NOMO-1 treated with DMSO at 0.1 percent for 48 hours (cell line): ENCODE measurements around the gene CAMK1D.

ENCODE experiments used
- DNase-seq: peaks from one replicate; lab custom pipeline; 2025; ENCODE audit not compliant: unreplicated experiment; lab: John Stamatoyannopoulos, UW

Gene CAMK1D

DNA sequence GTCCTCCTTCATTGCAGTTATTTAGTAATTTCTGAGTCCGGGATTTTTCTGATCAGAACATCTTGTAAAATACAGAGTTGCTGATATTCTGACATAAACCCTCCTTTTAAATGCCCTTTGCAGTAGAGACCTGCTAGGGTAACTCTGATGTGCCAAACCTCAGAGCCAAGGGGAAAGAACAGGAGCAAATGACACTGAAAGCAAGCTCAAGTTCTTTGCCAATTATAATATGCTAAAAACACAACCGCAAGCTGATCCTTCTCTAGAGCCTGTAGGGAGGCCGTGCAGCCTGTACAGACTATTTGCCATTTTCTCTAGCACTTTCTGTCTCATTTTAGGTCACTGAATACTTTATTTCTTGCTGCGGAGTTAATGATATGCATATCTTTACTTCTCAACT, 240.4 kb downstream of the CAMK1D start:
- no peak for DNase-seq

DNA sequence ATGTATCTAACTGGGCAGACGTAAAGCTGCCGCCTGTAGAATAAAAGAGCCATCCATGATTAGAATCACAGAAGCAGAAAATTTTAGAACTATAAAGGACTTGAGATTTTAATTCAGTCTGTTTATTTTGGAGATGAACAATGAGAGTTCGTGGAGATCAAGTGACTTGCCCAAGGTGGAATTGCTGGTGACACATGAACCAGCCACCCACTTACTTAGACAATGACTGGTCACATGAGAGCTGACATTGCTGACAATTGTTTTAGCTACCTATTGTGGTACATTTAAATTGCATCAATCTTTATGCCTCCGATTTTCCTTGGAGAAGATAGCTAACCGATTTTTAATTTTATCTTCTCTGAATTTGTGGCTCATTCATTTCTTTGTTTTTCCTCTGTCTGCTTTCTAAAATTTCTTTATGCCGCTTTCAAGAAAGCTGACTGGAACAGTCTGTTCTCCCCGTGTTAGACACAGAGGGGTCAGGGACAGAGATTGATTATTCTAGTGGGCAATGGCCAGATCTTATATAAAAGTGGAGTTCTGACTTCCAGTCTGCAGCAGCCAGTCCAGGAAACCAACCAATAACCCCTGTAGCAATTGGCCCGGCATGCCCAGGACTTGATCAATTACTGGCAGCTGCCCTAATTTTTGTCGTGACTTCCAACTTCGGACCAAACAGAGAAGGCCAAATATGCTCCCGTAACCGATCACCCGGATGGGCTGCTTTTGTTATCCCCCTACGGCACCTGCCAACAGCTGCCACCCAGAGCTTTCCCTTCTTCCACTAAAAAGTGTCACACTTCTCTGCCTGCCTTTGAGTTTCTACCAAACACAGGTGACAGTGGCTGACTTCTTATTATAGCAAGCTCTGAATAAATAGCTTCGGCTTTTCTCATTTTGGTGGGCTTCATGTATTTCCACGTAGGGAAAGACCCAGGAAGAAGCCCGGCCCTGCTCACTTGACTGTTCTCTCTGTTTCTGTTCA, 241.6 kb downstream of the CAMK1D start:
- DNase-seq, result no peak

DNA sequence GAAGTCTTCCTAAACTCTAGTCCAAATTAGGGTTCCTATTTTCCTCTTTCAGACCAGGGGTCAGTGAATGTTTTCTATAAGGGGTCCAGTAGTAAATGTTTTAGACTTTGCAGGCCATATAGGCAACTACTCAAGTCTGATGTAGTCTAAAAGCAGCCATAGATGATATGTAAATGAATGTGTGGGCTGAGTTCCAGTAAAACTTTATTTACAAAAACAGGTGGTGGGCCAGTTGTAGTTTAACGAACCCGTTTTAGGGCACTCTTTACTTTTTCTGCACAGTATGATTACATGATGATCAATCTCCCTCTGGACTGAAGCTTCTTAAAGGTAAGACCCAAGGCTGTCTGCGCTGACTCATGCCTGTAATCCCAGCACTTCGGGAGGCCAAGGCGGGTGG, 243.6 kb downstream of the CAMK1D start:
- DNase-seq, result no peak

DNA sequence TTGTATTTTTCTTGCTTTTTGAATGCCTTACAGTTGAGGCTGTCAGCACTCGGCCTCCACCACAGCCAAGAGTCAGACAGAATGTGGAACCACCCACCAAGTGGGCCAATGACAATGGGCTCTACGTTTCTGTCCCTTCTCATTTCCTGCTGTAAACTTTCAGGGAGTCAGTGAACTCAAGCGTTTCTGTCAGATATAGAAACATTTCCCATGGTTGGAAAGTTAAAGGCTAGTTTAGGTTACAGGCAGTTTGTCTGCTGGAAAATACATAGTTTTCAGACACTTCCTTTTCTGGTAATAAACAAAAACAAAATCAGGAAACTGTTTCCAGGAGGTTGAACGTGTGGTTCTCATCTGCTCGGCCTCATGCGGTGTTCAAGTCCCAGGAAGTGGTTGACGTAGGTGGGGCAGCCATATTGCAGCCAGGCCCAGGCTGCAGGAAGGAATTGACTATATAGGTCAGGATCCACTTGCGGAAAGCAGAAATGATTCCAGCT, 245.1 kb downstream of the CAMK1D start:
- DNase-seq, result no peak

DNA sequence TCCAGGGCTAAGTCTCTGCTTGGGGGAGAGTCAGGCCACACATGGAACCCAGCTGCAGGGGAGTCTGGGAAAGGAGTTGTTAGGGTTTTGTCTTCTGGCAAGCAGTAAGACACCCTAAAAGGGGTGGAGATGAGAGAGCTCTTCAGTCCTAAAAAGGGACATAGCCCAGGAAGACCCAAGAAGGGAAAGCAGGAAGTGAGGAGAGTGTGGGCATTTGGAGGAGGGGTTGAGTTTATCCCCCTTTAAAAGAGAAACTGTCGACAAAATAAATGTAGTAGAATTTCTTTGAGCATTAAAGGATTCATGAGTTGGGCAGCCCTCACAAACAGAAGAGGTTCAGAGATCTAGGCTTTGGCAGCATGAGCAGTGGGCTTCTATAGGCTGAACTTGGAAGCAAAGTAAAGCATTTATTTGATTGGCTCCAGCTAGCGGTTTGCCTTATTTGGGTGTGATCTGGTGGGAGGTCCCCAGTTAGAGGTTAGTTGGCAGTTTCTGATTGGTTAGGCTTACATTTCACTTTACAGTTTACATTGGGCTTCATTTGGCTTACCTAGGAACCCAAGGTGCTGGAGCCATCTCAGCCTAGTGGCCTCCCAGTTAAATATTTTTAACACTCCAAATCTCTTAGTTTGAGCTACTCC, 246.7 kb downstream of the CAMK1D start:
- no peak for DNase-seq

DNA sequence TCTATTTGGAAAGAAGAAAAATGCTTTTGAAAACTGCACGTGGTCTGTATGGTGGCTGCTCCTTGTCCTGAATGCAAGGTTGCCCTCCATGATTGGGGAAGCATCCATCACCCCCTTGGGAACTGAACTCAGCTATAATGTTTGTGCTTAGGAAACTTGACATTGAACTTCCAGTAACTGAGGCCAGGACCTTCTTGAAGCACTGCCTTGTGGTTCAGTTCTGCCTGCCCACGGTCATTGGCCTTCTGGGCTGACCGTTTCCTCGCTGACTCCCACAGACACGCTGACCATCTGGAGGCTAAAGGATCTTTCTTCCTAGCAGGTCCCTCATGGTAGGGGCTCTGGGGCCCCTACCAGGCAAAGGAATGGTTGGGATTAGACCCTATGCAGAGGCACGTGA, 247.8 kb downstream of the CAMK1D start:
- no peak for DNase-seq

DNA sequence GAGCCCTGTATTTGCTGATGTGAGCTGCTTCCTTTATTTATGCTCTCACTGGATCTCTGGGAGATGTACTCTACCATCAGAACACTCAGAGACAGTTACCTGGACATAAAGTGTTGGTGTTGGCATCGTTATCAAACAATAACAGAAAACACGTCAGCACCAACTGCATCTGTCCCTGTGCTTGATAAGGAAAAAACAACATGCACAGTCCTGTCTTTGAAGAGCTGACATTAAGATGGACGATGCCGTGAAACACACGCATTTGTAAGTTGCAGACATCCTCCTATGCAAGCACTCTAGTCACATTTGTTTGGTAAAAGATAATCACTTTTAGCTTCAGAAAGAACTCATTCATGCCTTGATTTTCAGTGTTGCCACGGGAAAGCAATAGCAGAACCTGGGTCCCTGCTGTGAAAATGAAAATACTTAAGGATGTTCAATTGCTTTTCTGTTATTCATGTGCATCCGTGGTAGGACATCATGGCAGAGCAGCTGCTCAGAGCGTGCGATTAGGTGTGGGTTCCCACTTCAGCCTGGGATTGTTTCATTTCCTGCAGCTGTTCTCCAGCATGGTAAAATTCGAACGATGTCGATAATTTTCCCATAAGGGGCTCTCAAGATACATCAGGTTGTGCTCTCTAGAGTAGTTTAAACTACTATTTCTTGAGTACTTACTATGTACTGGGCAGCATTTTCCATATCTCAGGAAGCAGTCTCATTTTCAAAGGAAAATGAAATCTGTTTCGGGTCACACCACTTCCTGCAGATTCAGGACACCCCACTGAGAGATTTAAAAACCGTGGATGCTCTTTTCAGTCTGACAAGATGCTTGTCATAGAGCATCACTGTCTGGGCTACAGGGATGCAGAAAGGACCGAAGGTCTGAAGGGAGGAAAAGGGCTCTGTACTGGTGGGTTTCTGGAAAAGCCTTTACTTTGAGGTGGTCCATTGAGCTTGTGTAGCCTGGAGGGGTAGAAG, 248.7 kb downstream of the CAMK1D start:
- no peak for DNase-seq

DNA sequence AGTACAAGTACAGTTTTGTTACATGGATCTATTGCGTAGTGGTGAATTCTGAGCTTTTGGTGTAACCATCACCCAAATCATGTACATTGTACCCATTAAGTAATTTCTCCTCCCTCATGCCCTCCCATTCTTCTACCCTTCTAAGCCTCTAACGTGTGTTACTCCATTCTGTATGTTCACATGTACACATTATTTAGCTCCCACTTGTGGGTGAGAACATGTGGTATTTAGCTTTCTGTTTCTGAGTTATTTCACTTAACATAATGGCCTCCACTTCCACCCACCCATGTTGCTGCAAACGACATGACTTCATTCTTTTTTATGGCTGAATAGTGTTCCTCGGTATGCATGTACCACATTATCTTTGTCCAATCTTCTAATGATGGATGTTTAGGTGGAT, 251.3 kb downstream of the CAMK1D start:
- DNase-seq, result no peak

DNA sequence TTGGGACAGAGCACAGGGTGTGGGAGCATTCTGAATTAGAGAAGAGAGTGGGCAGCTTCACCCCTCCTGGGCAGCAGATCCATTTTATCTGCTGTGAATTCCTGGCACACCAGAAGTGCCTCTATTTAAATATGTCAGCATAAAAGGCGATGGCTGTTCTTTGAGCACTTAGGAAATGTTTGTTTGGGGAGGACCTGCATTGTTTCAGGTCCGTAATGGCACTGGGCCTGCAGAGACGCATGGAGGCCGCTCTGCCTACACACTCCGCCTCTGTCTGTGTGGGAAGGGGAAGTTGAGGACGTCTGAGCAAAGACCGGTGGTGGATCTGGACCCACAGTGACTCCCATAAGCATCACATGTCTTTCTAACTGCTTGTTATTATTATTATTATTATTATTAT, 253.2 kb downstream of the CAMK1D start:
- no peak for DNase-seq

DNA sequence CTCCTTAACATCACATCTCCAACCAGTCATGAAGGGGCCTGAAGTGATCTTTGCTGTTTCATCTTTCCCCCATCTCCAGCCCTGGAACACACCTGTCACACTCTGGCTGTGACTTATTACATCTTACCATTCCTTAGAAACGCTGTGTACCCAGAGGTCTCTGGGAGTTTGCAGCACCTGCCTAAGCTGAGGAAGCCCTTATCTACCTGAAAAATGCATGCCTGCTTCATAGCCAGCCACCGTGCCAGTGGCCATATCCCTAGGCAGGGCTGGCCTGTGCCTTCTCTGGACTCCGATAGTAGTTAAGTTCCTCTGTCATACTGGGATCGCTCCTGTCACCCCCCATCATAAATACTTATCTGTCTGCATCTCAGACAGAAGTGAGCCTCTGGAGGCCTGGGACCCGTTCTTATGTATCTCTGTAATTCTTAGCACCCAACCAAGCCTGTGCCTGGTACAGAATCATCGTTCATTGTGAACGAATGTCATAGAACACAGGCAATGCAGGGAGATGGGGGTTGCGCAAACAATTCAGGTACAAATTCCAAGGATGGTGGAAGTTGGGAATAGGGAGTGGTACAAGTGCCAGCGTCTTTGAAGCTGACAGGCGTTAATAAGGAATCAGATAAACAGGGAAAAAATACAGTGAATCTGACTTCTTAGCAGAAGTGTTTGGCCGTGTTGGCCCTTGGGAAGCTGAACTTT, 254.6 kb downstream of the CAMK1D start:
- DNase-seq, result no peak

DNA sequence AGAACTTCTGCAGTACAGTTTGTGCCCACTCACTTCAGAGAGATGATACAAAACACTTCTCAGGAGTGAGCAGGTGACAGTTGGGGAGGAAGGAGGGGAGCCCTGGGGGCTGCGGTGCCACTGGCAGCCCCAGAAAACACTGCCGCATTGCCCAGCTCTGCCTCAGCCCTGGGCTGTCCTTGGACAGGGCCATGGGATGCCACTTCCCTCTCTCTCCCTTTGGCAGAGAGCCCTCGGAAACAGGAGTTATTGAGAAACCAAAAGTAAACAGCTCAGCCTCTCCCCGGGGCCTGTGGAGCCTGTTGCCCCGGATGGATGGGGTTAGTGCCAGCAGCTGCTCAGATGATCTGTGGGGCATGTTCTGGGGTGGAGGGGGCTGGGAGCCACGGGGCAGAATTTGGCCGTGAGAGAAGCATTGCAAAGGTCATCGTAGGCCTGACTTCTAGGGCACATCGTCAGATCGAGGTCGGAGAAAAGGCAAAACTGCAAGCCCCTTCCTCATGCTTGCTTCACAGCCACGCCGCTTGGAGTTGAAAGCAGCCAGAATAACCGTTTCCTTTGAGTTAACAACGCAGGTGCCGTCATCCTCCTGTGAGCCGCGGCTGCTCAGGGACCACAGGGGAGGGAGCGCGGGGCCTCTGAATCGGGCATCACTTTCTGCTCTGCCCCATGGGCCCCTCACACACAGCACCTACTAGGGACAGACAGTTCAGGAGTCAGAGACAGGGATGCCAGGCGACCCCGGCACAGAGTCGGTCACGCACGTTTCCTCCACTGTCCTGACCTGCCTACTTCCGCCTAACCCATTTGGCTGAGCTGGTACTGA, 256.4 kb downstream of the CAMK1D start:
- DNase-seq, result no peak

DNA sequence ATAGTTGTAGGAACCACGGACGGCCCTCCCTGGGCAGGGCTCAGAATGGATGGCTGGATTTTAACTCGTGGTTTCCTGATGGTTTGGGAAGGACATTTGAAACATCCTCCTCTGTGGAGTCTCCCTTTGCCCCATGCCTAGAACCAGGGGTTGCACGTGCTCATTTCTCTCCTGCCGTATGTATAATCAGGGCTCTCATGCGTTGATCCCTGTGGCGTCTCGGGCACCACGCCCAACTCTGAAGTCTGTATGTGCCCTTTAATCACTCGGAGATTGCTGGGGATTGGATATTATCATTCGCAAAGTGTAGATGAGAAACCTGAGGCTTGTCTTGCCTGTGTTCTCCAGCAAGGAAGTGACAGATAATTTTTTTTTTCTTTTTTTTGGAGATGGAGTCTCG, 257.1 kb downstream of the CAMK1D start:
- no peak for DNase-seq

DNA sequence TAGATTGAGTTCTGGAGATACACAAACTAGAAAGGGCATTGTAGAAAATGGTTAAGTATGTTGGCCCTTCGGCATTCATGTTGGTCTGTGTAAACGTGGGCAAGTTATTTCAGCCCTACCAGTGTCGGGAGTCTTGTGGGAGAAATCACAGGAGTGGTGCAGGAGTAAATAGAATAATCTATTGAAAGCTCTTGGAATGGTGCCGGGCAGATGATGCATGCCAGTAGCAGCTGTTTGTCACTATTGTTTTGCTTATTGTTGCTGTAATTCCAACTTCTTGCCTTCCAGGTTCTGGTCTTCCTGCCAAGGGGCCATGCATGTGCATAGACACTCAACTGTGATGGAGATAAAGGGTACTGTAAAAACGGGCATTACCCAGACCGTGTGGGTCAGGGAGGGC, 259.4 kb downstream of the CAMK1D start:
- no peak for DNase-seq

DNA sequence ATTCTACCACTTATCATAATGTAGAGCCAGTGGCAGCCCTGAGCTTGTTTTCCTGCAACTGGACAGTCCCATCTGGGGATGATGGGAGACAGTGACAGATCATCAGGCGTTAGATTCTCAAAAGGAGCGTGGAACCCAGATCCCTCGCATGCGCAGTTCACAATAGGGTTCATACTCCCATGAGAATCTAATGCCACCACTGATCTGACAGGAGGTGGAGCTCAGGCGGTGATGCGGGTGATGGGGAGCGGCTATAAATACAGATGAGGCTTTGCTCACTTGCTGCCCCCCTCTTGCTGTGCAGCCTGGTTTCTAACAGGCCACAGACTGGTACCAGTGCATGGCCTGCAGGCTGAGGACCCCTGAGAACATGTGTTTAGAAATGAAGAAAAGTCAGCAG, 260.1 kb downstream of the CAMK1D start:
- no peak for DNase-seq

DNA sequence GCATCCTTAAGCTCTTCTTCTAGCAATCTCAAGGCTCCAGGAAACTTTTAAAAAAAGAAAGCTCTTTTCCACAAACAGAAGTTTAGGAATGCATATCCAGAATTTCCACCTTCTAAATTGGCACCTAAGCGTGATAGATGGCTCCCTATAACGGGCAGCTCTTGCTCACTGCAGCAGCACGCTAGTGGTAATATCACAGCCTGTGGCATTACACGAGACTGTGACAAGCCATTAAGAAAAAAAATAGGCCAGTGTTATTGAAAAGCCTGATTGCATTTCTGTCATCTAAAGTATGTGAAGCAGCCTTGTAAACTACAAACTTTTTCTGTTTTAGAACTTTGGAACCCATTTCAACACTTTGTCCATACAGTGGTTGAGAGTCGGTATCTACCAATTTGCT, 263.8 kb downstream of the CAMK1D start:
- DNase-seq, result no peak

DNA sequence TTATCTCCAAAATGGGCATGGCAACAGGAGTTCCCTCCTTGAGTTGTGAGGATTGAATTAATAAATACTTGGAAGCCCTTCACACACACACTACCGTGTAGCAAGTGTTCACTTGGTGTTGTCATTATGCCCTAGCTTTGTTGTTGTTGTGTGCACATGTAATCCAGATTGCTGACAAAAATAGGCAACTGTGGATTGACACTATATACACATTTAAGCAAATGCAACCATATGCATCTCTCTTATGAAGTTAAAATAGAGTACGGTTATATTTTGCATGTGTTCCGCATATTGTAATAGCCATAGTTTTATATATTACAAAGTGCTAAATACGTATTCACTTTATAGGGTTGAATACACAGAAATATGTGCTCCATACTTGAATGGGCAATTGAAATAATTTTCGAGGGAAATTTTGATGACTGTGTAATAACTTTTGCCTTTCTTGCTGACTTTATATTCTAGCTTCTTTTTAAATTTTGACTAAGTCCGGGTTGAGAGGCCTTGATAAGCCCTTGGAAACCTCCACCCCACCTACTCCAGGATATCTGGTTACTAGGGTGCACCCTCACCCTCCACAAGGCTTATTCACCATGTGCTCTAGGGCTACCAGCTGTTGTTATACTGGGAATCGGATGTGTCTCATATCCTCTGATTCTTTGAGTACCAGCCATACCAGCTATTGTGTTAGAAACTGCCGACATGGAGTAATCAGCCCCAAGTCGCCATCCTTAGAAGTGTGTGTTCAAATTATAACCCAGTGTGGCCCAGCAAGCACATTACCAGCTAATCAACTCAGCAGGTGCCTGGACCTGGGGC, 265.0 kb downstream of the CAMK1D start:
- DNase-seq, result no peak

DNA sequence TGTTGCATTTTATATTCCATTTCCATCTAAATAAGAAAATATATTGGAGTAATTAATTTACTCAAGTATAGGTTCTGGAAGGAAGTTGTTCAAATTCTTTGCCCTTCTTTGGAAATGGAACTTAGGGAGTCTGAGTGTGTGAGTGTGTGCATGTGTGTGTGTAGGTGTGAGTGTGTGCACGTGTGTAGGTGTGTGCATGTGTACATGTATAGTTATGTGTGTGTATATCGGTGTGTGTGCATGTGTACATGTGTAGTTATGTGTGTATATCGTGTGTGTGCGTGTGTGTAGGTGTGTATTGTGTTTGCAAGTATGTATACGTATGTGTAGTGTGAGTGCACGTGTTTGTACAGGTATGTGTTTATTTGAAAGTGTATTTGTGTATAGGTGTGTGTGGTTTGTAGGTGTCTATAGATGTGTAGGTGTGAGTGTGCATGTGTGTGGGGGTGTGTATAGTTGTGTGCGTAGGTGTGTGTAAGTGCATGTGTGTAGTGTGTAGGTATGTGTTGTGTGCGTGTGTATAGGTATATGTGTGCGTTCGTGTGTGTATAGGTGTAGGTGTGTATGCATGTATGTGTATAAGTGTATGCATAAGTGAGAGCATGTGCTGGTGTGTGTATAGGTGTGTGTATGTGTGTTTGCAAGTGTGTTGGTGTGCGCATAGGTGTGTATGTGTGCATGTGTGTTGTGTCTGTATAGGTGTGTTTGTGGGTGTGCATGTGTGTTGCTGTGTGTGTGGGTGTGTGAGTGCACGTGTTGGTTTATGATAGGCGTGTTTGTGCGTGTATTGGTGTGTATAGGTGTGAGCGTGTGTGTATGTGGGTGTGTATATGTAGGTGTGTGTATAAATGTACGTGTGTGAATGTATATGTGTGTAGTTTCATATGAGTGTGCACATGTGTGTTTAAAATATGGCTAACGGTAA, 266.2 kb downstream of the CAMK1D start:
- no peak for DNase-seq
